Measurements from ENCODE around the gene ATG16L1. TPM values are rescaled to one million over a fixed set of nuclear protein-coding genes. Genes with fewer than 3 reads are reported as not detected.

ATG16L1 gene
- total and polyA plus RNA-seq, 2 experiments from 2014 or later, result 16.2 to 17.2 TPM

DNA sequence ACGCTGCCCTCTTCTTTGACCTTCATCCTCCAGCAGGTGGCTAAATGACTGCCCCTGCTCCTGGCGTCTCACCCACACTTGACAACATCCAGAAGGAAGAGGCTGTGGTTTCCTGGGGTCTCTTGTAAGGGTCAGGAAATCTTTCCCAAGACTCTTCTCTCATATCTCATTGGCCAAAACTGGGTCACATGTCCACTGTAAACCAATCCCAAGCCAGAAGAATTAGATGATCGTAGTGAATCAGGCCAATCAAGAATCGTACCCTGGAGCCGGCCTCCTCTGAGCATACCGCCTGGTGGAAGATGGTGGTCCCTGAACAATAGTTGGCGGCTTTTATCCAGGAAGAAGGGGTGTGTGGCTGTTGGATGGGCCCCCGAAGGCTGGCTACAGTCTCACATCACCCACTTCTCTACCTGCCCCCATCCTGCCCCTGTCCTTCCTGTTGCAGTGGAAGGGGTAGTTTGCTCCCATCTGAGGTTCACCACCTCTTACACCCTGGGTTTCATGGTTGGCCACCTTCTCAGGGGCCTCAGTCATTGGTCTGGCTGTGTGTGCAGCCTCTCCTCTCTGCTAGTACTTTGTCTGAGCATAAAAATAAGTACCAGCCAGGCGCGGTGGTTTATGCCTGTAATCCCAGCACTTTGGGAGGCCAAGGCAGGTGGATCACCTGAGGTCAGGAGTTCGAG, 59.9 kb downstream of the ATG16L1 start:
- WGBS, 2 experiments (ENCODE audit: low coverage in 1 of 2, low lambda C conversion rate in 2 of 2, missing lambda C conversion rate in 2 of 2), result 80% methylated on average over 11 of the region's 11 CpGs

DNA sequence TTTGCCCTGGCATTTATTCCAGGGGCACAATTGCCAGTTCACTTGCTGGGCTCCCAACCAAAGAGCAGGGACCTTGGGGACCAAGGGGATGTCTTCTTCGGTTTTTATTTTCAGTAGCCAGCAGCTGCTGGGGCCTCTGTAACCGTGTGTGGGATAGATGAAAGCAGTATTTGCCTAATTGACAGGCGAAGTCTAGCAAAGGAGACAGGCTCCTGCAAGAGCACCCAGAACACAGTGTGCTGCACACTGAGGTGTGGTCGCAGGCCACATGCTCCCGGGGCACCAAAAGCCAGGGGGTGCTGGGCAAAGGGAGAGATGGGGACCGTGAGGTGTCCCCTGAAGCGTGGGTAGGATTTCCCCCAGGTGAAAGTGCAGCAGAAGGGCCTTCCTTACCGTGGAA, 61.4 kb downstream of the ATG16L1 start:
- no peak overlapping the region for H3K27ac ChIP-seq
- H3K9me2 ChIP-seq (ENCODE audit: insufficient read depth), result no peaks in the 10 kb centered on the region
- no peak overlapping the region for H3K4me3 ChIP-seq
- no peak overlapping the region for H2AFZ ChIP-seq
- no peaks in the 10 kb centered on the region for H3F3A ChIP-seq (ENCODE audit: insufficient read depth)
- H3K27me3 ChIP-seq (replicated peaks; ENCODE audit: insufficient read depth), result peaks cover 8% of the 10 kb centered on the region; the same call in 1 of the 2 replicates
- in situ Hi-C loops (cut with MboI), result no loop called here
- H3K4me1 ChIP-seq (ENCODE audit: insufficient read depth), result no peaks in the 10 kb centered on the region
- H3K79me2 ChIP-seq (ENCODE audit: insufficient read depth), result no peaks in the 10 kb centered on the region
- H3K9ac ChIP-seq, result no peak overlapping the region
- WGBS, 2 experiments (ENCODE audit: low coverage in 1 of 2, low lambda C conversion rate in 2 of 2, missing lambda C conversion rate in 2 of 2), result 23 to 26% methylated on average over 8 of the region's 8 CpGs
- no peak overlapping the region for H3K4me2 ChIP-seq (ENCODE audit: unreplicated experiment)
- TF ChIP-seq EZH2 (IDR thresholded peaks at IDR 0.05; ENCODE audit: insufficient read depth, poor library complexity, severe bottlenecking), result no peak
- no peak for TF ChIP-seq EZH2phosphoT487 (IDR thresholded peaks at IDR 0.05; ENCODE audit: insufficient read depth, low read depth)
- H3K9me3 ChIP-seq (ENCODE audit: low read depth), result no peaks in the 10 kb centered on the region
- no peak for DNase-seq
- no peaks in the 10 kb centered on the region for H4K20me1 ChIP-seq (ENCODE audit: insufficient read depth)
- no peaks in the 10 kb centered on the region for H3K36me3 ChIP-seq (ENCODE audit: low read depth)

More for the DNA sequence above, 59.9 kb downstream of the ATG16L1 start:
- no peaks in the 10 kb centered on the region for H3K9me3 ChIP-seq (ENCODE audit: low read depth)
- no peaks in the 10 kb centered on the region for H3K79me2 ChIP-seq (ENCODE audit: insufficient read depth)
- H2AFZ ChIP-seq, result no peak overlapping the region
- in situ Hi-C loops (cut with MboI), result no loop called here
- H3K4me1 ChIP-seq (ENCODE audit: insufficient read depth), result no peaks in the 10 kb centered on the region
- no peak overlapping the region for H3K4me2 ChIP-seq (ENCODE audit: unreplicated experiment)
- H3F3A ChIP-seq (ENCODE audit: insufficient read depth), result no peaks in the 10 kb centered on the region
- no peak for DNase-seq
- TF ChIP-seq EZH2 (IDR thresholded peaks at IDR 0.05; ENCODE audit: insufficient read depth, poor library complexity, severe bottlenecking) (no peak), EZH2phosphoT487 (IDR thresholded peaks at IDR 0.05; ENCODE audit: insufficient read depth, low read depth) (no peak)
- H3K27ac ChIP-seq, result no peak overlapping the region
- H3K9me2 ChIP-seq (ENCODE audit: insufficient read depth), result no peaks in the 10 kb centered on the region
- no peaks in the 10 kb centered on the region for H4K20me1 ChIP-seq (ENCODE audit: insufficient read depth)
- H3K27me3 ChIP-seq (replicated peaks; ENCODE audit: insufficient read depth), result peaks cover 4% of the 10 kb centered on the region; the same call in 1 of the 2 replicates
- H3K36me3 ChIP-seq (ENCODE audit: low read depth), result no peaks in the 10 kb centered on the region
- no peak overlapping the region for H3K9ac ChIP-seq
- no peak overlapping the region for H3K4me3 ChIP-seq

DNA sequence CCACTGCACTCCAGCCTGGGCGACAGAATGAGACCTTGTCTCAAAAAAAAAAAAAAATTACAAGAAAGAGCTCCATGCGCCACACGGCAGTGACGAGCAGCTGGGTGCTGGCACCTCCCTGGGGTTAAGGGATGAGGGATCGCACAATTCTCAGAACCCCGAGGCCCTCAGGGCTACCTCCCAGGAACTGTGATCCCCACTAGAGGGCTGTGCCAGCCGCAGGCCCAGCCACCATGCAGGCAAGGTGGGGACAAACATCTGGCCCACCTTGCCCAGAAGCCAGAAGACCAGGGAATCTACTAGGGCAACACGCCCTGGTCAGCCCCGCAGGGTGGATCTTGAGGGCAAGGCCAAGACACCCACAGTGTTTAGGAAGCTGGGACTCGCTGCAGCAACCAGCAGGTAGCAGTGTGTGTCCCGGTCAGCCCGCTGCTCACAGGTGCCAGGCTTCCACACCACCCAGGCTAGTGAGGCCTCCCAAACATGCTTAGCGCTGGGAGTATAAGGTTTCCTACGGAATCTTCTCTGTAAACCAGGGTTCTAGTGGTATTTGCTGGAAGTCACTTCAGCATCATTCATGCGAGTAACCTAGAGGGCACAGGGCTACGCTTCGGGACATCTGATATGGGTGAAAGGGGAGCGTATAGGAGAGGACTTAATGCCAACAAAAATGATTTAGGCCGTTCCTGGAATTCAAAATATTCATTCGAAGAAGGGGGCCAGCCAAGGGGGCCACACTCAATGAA, 62.9 kb downstream of the ATG16L1 start:
- no peak overlapping the region for H3K9ac ChIP-seq
- no peak overlapping the region for H3K4me2 ChIP-seq (ENCODE audit: unreplicated experiment)
- no peaks in the 10 kb centered on the region for H3K9me2 ChIP-seq (ENCODE audit: insufficient read depth)
- no peaks in the 10 kb centered on the region for H3K9me3 ChIP-seq (ENCODE audit: low read depth)
- H4K20me1 ChIP-seq (ENCODE audit: insufficient read depth), result no peaks in the 10 kb centered on the region
- H3K27me3 ChIP-seq (replicated peaks; ENCODE audit: insufficient read depth), result peaks cover 11% of the 10 kb centered on the region; the same call in 1 of the 2 replicates
- in situ Hi-C loops (cut with MboI), result no loop called here
- TF ChIP-seq EZH2phosphoT487 (IDR thresholded peaks at IDR 0.05; ENCODE audit: insufficient read depth, low read depth) (no peak), EZH2 (IDR thresholded peaks at IDR 0.05; ENCODE audit: insufficient read depth, poor library complexity, severe bottlenecking) (no peak)
- H3K36me3 ChIP-seq (ENCODE audit: low read depth), result no peaks in the 10 kb centered on the region
- no peak for DNase-seq
- no peak overlapping the region for H2AFZ ChIP-seq
- no peaks in the 10 kb centered on the region for H3F3A ChIP-seq (ENCODE audit: insufficient read depth)
- no peaks in the 10 kb centered on the region for H3K4me1 ChIP-seq (ENCODE audit: insufficient read depth)
- no peaks in the 10 kb centered on the region for H3K79me2 ChIP-seq (ENCODE audit: insufficient read depth)
- WGBS, 2 experiments (ENCODE audit: low coverage in 1 of 2, low lambda C conversion rate in 2 of 2, missing lambda C conversion rate in 2 of 2), result 70 to 73% methylated on average over 19 to 20 of the region's 20 CpGs
- no peak overlapping the region for H3K27ac ChIP-seq
- H3K4me3 ChIP-seq, result no peak overlapping the region

DNA sequence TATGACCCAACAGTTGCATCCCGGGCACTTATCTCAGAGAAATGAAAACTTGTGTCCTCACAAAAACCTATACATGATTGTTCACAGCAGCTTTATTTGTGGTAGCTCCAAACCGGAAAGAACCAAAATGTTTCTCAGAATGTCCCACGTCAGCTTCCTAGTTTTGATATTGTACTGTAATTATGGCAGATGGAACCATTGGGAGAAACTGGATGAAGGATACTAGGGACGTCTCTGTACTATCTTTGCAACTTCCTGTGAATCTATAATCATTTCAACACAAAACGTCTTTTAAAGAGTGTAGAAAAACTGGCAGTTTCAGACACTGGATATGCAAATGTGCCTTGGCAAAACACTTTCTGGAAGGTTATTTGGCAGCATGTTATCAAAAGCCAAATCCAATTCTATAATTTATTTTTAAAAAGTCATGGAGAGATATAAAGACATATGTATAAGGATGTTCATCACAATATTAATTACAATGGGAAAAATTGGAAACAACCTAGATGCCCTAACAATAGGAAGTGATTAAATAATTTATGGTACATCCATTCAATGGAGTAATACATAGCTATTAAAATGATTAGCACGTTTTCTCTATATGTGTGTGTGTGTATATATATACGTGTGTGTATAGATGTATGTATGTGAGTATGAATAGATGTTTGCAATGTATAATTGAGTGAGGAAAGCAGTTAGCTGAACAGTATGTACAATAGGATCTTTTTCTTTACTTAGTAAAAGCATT, 65.9 kb downstream of the ATG16L1 start:
- Histone ChIP-seq H3K4me1 (ENCODE audit: insufficient read depth) (no peaks in the 10 kb centered on the region), H3K79me2 (ENCODE audit: insufficient read depth) (no peaks in the 10 kb centered on the region), H3K4me3 (no peak overlapping the region), H2AFZ (no peak overlapping the region), H3K27ac (no peak overlapping the region), H3K36me3 (ENCODE audit: low read depth) (no peaks in the 10 kb centered on the region), H3K4me2 (ENCODE audit: unreplicated experiment) (no peak overlapping the region), H3K9me2 (ENCODE audit: insufficient read depth) (no peaks in the 10 kb centered on the region), H4K20me1 (ENCODE audit: insufficient read depth) (no peaks in the 10 kb centered on the region), H3F3A (ENCODE audit: insufficient read depth) (no peaks in the 10 kb centered on the region), H3K27me3 (replicated peaks; ENCODE audit: insufficient read depth) (peaks cover 23% of the 10 kb centered on the region), H3K9me3 (ENCODE audit: low read depth) (no peaks in the 10 kb centered on the region), H3K9ac (no peak overlapping the region)
- TF ChIP-seq EZH2phosphoT487 (IDR thresholded peaks at IDR 0.05; ENCODE audit: insufficient read depth, low read depth), result no peak
- no peak for TF ChIP-seq EZH2 (IDR thresholded peaks at IDR 0.05; ENCODE audit: insufficient read depth, poor library complexity, severe bottlenecking)
- DNase-seq, result no peak
- 47 to 50% methylated on average over 7 of the region's 7 CpGs for WGBS, 2 experiments (ENCODE audit: low coverage in 1 of 2, low lambda C conversion rate in 2 of 2, missing lambda C conversion rate in 2 of 2)
- in situ Hi-C loops (cut with MboI), result no loop called here
